ENCODE data around the gene APBA2.

APBA2 gene

GRCh38 chr15:29103824-29104565, 218.2 kb downstream of the APBA2 start:
- no peak overlapping the region for H3K9ac ChIP-seq (ENCODE audit: low read depth, low read length, poor library complexity, severe bottlenecking)

DNA sequence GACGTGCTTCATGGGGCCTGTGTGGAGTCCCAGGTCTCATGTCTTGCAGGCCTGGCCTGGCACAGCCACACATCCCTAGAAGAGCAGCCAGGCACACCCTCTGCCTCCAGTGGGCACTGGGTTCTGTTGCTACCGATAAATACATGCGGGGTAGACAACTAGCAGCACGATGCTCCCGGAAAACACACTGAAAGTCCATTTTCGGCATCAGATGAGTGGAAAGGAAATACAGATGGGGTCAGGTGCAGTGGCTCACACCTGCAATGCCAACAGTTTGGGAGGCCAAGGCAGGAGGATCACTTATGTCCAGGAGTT, 218.7 kb downstream of the APBA2 start:
- no peaks in the 10 kb centered on the region for H3K4me1 ChIP-seq (ENCODE audit: insufficient read depth, low read length, poor library complexity, severe bottlenecking)

More at GRCh38 chr15:29103824-29104565, 218.2 kb downstream of the APBA2 start:
- Histone ChIP-seq H3K4me3 (ENCODE audit: low read length, poor library complexity, severe bottlenecking) (no peak overlapping the region), H3K9me2 (replicated peaks; ENCODE audit: low read depth, low read length) (no peaks in the 10 kb centered on the region), H3K4me2 (ENCODE audit: low read depth, low read length, poor library complexity, severe bottlenecking) (no peak overlapping the region), H3K27me3 (ENCODE audit: insufficient read depth, low read length, poor library complexity, severe bottlenecking) (no peaks in the 10 kb centered on the region), H3K4me1 (ENCODE audit: insufficient read depth, low read length, poor library complexity, severe bottlenecking) (no peaks in the 10 kb centered on the region), H3K9me3 (ENCODE audit: insufficient read depth, low read depth, low read length) (no peaks in the 10 kb centered on the region), H3K36me3 (ENCODE audit: insufficient read depth, low read length) (peaks cover 89% of the 10 kb centered on the region; the same call in 1 of the 2 replicates), H2AFZ (ENCODE audit: low read length) (no peak overlapping the region), H4K20me1 (ENCODE audit: insufficient read depth, low read length, poor library complexity, severe bottlenecking) (no peaks in the 10 kb centered on the region), H3K79me2 (ENCODE audit: insufficient read depth, low read length) (no peaks in the 10 kb centered on the region), H3F3A (ENCODE audit: low read depth) (no peaks in the 10 kb centered on the region)
- TF ChIP-seq, protein P1, sequence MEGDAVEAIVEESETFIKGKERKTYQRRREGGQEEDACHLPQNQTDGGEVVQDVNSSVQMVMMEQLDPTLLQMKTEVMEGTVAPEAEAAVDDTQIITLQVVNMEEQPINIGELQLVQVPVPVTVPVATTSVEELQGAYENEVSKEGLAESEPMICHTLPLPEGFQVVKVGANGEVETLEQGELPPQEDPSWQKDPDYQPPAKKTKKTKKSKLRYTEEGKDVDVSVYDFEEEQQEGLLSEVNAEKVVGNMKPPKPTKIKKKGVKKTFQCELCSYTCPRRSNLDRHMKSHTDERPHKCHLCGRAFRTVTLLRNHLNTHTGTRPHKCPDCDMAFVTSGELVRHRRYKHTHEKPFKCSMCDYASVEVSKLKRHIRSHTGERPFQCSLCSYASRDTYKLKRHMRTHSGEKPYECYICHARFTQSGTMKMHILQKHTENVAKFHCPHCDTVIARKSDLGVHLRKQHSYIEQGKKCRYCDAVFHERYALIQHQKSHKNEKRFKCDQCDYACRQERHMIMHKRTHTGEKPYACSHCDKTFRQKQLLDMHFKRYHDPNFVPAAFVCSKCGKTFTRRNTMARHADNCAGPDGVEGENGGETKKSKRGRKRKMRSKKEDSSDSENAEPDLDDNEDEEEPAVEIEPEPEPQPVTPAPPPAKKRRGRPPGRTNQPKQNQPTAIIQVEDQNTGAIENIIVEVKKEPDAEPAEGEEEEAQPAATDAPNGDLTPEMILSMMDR (conservative IDR thresholded peaks at IDR 0.05; ENCODE audit: low read length), result no peak
- no peak for TF ChIP-seq EZH2phosphoT487 (IDR thresholded peaks at IDR 0.05; ENCODE audit: borderline replicate concordance)

GRCh38 chr15:29105151-29105854, 219.5 kb downstream of the APBA2 start:
- Histone ChIP-seq H3K4me2 (ENCODE audit: low read depth, low read length, poor library complexity, severe bottlenecking) (no peak overlapping the region), H3K4me3 (ENCODE audit: low read length, poor library complexity, severe bottlenecking) (no peak overlapping the region), H3K9ac (ENCODE audit: low read depth, low read length, poor library complexity, severe bottlenecking) (no peak overlapping the region), H3K9me3 (ENCODE audit: insufficient read depth, low read depth, low read length) (no peaks in the 10 kb centered on the region), H3F3A (ENCODE audit: low read depth) (no peaks in the 10 kb centered on the region), H3K4me1 (ENCODE audit: insufficient read depth, low read length, poor library complexity, severe bottlenecking) (no peaks in the 10 kb centered on the region), H2AFZ (ENCODE audit: low read length) (no peak overlapping the region), H3K36me3 (ENCODE audit: insufficient read depth, low read length) (peaks cover 86% of the 10 kb centered on the region; the same call in 1 of the 2 replicates), H3K9me2 (replicated peaks; ENCODE audit: low read depth, low read length) (no peaks in the 10 kb centered on the region), H4K20me1 (ENCODE audit: insufficient read depth, low read length, poor library complexity, severe bottlenecking) (no peaks in the 10 kb centered on the region), H3K27me3 (ENCODE audit: insufficient read depth, low read length, poor library complexity, severe bottlenecking) (no peaks in the 10 kb centered on the region), H3K79me2 (ENCODE audit: insufficient read depth, low read length) (no peaks in the 10 kb centered on the region)
- TF ChIP-seq EZH2phosphoT487 (IDR thresholded peaks at IDR 0.05; ENCODE audit: borderline replicate concordance), result no peak
- TF ChIP-seq, protein P1 (conservative IDR thresholded peaks at IDR 0.05; ENCODE audit: low read length), result no peak

More for the DNA sequence above, 218.7 kb downstream of the APBA2 start:
- Histone ChIP-seq H3K9me2 (replicated peaks; ENCODE audit: low read depth, low read length) (no peaks in the 10 kb centered on the region), H3K36me3 (ENCODE audit: insufficient read depth, low read length) (peaks cover 89% of the 10 kb centered on the region; the same call in 1 of the 2 replicates), H3K9ac (ENCODE audit: low read depth, low read length, poor library complexity, severe bottlenecking) (no peak overlapping the region), H3K4me3 (ENCODE audit: low read length, poor library complexity, severe bottlenecking) (no peak overlapping the region), H3F3A (ENCODE audit: low read depth) (no peaks in the 10 kb centered on the region), H4K20me1 (ENCODE audit: insufficient read depth, low read length, poor library complexity, severe bottlenecking) (no peaks in the 10 kb centered on the region), H3K9me3 (ENCODE audit: insufficient read depth, low read depth, low read length) (no peaks in the 10 kb centered on the region), H3K79me2 (ENCODE audit: insufficient read depth, low read length) (no peaks in the 10 kb centered on the region), H3K4me2 (ENCODE audit: low read depth, low read length, poor library complexity, severe bottlenecking) (no peak overlapping the region), H3K27me3 (ENCODE audit: insufficient read depth, low read length, poor library complexity, severe bottlenecking) (no peaks in the 10 kb centered on the region), H2AFZ (ENCODE audit: low read length) (no peak overlapping the region)
- TF ChIP-seq, protein P1 (conservative IDR thresholded peaks at IDR 0.05; ENCODE audit: low read length), result no peak
- TF ChIP-seq EZH2phosphoT487 (IDR thresholded peaks at IDR 0.05; ENCODE audit: borderline replicate concordance), result no peak
